Measurements from ENCODE around the gene NET1.

NET1 gene

GRCh38 chr10:5447056-5447455, 34.7 kb downstream of the NET1 start:
- H3K27me3 ChIP-seq (ENCODE audit: control insufficient read depth, insufficient read depth, low read length) = no peaks in the 10 kb centered on the region
- peak overlapping the region; percentile 61 for H3K9ac ChIP-seq (ENCODE audit: low read length)
- peak overlapping the region; percentile 64 for H3K4me3 ChIP-seq (ENCODE audit: low read length)
- H3K4me1 ChIP-seq (ENCODE audit: control insufficient read depth, low read depth, low read length) = peaks cover 26% of the 10 kb centered on the region
- no peak overlapping the region for H3K27ac ChIP-seq (ENCODE audit: low read length)
- H3K36me3 ChIP-seq (ENCODE audit: control insufficient read depth, low read depth, low read length) = peaks cover 5% of the 10 kb centered on the region
- H3K9me3 ChIP-seq (ENCODE audit: control insufficient read depth, low read depth, low read length) = no peaks in the 10 kb centered on the region

DNA sequence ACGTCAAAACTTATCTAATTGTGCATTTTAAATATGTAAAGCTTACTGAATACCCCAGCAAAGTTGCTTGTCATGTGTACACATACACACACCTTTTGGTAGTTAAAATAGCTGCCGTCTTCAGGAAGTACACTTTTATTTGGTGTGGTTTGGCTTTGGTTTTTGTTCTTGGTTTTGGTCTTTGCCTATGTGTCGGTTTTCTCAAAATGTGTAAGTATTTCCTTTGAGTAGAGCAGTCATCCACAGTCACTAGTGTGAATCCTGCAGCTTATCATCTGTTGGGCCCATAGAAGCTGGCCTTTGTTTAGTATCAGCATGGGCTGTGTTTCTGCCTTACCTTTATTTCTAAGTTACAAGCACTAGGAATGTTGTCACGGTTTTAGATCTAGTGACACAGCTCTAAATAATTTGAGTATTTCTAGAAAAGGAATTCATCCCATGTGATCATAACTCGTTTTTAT, 35.3 kb downstream of the NET1 start:
- peaks cover 26% of the 10 kb centered on the region for H3K4me1 ChIP-seq (ENCODE audit: control insufficient read depth, low read depth, low read length)
- peak overlapping the region; percentile 64 for H3K4me3 ChIP-seq (ENCODE audit: low read length)
- peak overlapping the region; percentile 61 for H3K9ac ChIP-seq (ENCODE audit: low read length)
- no peak overlapping the region for H3K27ac ChIP-seq (ENCODE audit: low read length)
- no peaks in the 10 kb centered on the region for H3K27me3 ChIP-seq (ENCODE audit: control insufficient read depth, insufficient read depth, low read length)
- no peaks in the 10 kb centered on the region for H3K9me3 ChIP-seq (ENCODE audit: control insufficient read depth, low read depth, low read length)
- peaks cover 11% of the 10 kb centered on the region for H3K36me3 ChIP-seq (ENCODE audit: control insufficient read depth, low read depth, low read length)

- no peak overlapping the region for H3K27ac ChIP-seq (ENCODE audit: low read length)
- H3K36me3 ChIP-seq (ENCODE audit: control insufficient read depth, low read depth, low read length) = peaks cover 19% of the 10 kb centered on the region
- peak overlapping the region; percentile 61 for H3K9ac ChIP-seq (ENCODE audit: low read length)
- H3K27me3 ChIP-seq (ENCODE audit: control insufficient read depth, insufficient read depth, low read length) = no peaks in the 10 kb centered on the region
- H3K9me3 ChIP-seq (ENCODE audit: control insufficient read depth, low read depth, low read length) = no peaks in the 10 kb centered on the region
- peak overlapping the region; percentile 64 for H3K4me3 ChIP-seq (ENCODE audit: low read length)
- H3K4me1 ChIP-seq (ENCODE audit: control insufficient read depth, low read depth, low read length) = peaks cover 26% of the 10 kb centered on the region
Observed at GRCh38 chr10:5448333-5449001, 36.1 kb downstream of the NET1 start.

GRCh38 chr10:5449227-5449626, 36.9 kb downstream of the NET1 start:
- H3K36me3 ChIP-seq (ENCODE audit: control insufficient read depth, low read depth, low read length) = peaks cover 27% of the 10 kb centered on the region
- no peak overlapping the region for H3K9ac ChIP-seq (ENCODE audit: low read length)
- H3K4me1 ChIP-seq (ENCODE audit: control insufficient read depth, low read depth, low read length) = peaks cover 26% of the 10 kb centered on the region
- no peaks in the 10 kb centered on the region for H3K27me3 ChIP-seq (ENCODE audit: control insufficient read depth, insufficient read depth, low read length)
- H3K27ac ChIP-seq (ENCODE audit: low read length) = no peak overlapping the region
- peak overlapping the region; percentile 64 for H3K4me3 ChIP-seq (ENCODE audit: low read length)
- no peaks in the 10 kb centered on the region for H3K9me3 ChIP-seq (ENCODE audit: control insufficient read depth, low read depth, low read length)

DNA sequence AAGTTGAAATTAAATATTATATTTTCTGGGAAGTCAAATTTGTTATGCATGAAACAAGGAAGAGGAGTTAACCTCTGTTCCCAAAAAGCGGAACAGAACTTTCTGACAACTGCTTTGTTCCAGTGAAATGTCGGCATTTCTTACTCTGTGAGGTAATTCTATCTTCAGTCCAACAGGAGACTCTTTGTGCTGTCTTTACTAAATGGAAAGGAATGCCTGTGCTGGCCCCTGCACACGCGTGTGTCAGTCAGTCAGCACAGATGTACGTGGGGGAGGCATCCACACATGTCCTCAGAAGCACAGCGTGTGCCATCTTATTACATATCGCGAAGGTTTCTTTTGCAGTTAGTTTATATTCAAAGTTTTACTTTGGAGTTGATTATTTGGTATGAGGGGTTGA, 37.5 kb downstream of the NET1 start:
- H3K4me1 ChIP-seq (ENCODE audit: control insufficient read depth, low read depth, low read length) = peaks cover 26% of the 10 kb centered on the region
- no peaks in the 10 kb centered on the region for H3K27me3 ChIP-seq (ENCODE audit: control insufficient read depth, insufficient read depth, low read length)
- no peaks in the 10 kb centered on the region for H3K9me3 ChIP-seq (ENCODE audit: control insufficient read depth, low read depth, low read length)
- H3K9ac ChIP-seq (ENCODE audit: low read length) = no peak overlapping the region
- no peak overlapping the region for H3K4me3 ChIP-seq (ENCODE audit: low read length)
- H3K27ac ChIP-seq (ENCODE audit: low read length) = no peak overlapping the region
- peaks cover 32% of the 10 kb centered on the region for H3K36me3 ChIP-seq (ENCODE audit: control insufficient read depth, low read depth, low read length)

GRCh38 chr10:5450605-5451384, 38.4 kb downstream of the NET1 start:
- no peaks in the 10 kb centered on the region for H3K9me3 ChIP-seq (ENCODE audit: control insufficient read depth, low read depth, low read length)
- H3K4me1 ChIP-seq (ENCODE audit: control insufficient read depth, low read depth, low read length) = peaks cover 26% of the 10 kb centered on the region
- no peak overlapping the region for H3K27ac ChIP-seq (ENCODE audit: low read length)
- H3K27me3 ChIP-seq (ENCODE audit: control insufficient read depth, insufficient read depth, low read length) = no peaks in the 10 kb centered on the region
- H3K9ac ChIP-seq (ENCODE audit: low read length) = no peak overlapping the region
- H3K4me3 ChIP-seq (ENCODE audit: low read length) = no peak overlapping the region
- H3K36me3 ChIP-seq (ENCODE audit: control insufficient read depth, low read depth, low read length) = peaks cover 42% of the 10 kb centered on the region

GRCh38 chr10:5453749-5454489, 41.6 kb downstream of the NET1 start:
- no peak overlapping the region for H3K4me3 ChIP-seq (ENCODE audit: low read length)

DNA sequence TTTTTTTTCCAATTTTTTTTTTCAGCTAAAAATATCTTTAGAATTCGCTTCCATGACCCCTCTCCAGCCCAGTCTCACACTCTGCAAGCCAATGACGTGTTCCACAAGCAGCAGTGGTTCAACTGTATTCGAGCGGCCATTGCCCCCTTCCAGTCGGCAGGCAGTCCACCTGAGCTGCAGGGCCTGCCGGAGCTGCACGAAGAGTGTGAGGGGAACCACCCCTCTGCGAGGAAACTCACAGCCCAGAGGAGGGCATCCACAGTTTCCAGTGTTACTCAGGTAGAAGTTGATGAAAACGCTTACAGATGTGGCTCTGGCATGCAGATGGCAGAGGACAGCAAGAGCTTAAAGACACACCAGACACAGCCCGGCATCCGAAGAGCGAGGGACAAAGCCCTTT, 44.2 kb downstream of the NET1 start:
- H3K9ac ChIP-seq (ENCODE audit: low read length) = no peak overlapping the region
- no peaks in the 10 kb centered on the region for H3K4me1 ChIP-seq (ENCODE audit: control insufficient read depth, low read depth, low read length)
- no peak overlapping the region for H3K27ac ChIP-seq (ENCODE audit: low read length)
- peaks cover 85% of the 10 kb centered on the region for H3K36me3 ChIP-seq (ENCODE audit: control insufficient read depth, low read depth, low read length)
- no peaks in the 10 kb centered on the region for H3K9me3 ChIP-seq (ENCODE audit: control insufficient read depth, low read depth, low read length)
- H3K4me3 ChIP-seq (ENCODE audit: low read length) = no peak overlapping the region
- no peaks in the 10 kb centered on the region for H3K27me3 ChIP-seq (ENCODE audit: control insufficient read depth, insufficient read depth, low read length)

More at GRCh38 chr10:5453749-5454489, 41.6 kb downstream of the NET1 start:
- Histone ChIP-seq H3K27me3 (ENCODE audit: control insufficient read depth, insufficient read depth, low read length) (no peaks in the 10 kb centered on the region), H3K27ac (ENCODE audit: low read length) (no peak overlapping the region), H3K9me3 (ENCODE audit: control insufficient read depth, low read depth, low read length) (no peaks in the 10 kb centered on the region), H3K36me3 (ENCODE audit: control insufficient read depth, low read depth, low read length) (peaks cover 72% of the 10 kb centered on the region), H3K9ac (ENCODE audit: low read length) (no peak overlapping the region), H3K4me1 (ENCODE audit: control insufficient read depth, low read depth, low read length) (peaks cover 6% of the 10 kb centered on the region)

- H3K36me3 ChIP-seq (ENCODE audit: control insufficient read depth, low read depth, low read length) = peaks cover 74% of the 10 kb centered on the region
- H3K9me3 ChIP-seq (ENCODE audit: control insufficient read depth, low read depth, low read length) = no peaks in the 10 kb centered on the region
- H3K27ac ChIP-seq (ENCODE audit: low read length) = no peak overlapping the region
- H3K27me3 ChIP-seq (ENCODE audit: control insufficient read depth, insufficient read depth, low read length) = no peaks in the 10 kb centered on the region
- H3K4me1 ChIP-seq (ENCODE audit: control insufficient read depth, low read depth, low read length) = no peaks in the 10 kb centered on the region
- H3K4me3 ChIP-seq (ENCODE audit: low read length) = no peak overlapping the region
- no peak overlapping the region for H3K9ac ChIP-seq (ENCODE audit: low read length)
Observed at GRCh38 chr10:5457741-5458140, 45.4 kb downstream of the NET1 start.

- Histone ChIP-seq H3K36me3 (ENCODE audit: control insufficient read depth, low read depth, low read length) (peaks cover 67% of the 10 kb centered on the region), H3K9me3 (ENCODE audit: control insufficient read depth, low read depth, low read length) (no peaks in the 10 kb centered on the region), H3K27ac (ENCODE audit: low read length) (no peak overlapping the region)
Observed at GRCh38 chr10:5458425-5458824, 46.1 kb downstream of the NET1 start.

GRCh38 chr10:5458949-5459747, 46.8 kb downstream of the NET1 start:
- no peak overlapping the region for H3K9ac ChIP-seq (ENCODE audit: low read length)
- no peaks in the 10 kb centered on the region for H3K4me1 ChIP-seq (ENCODE audit: control insufficient read depth, low read depth, low read length)
- no peaks in the 10 kb centered on the region for H3K27me3 ChIP-seq (ENCODE audit: control insufficient read depth, insufficient read depth, low read length)
- H3K36me3 ChIP-seq (ENCODE audit: control insufficient read depth, low read depth, low read length) = peaks cover 59% of the 10 kb centered on the region
- no peaks in the 10 kb centered on the region for H3K9me3 ChIP-seq (ENCODE audit: control insufficient read depth, low read depth, low read length)
- no peak overlapping the region for H3K27ac ChIP-seq (ENCODE audit: low read length)
- H3K4me3 ChIP-seq (ENCODE audit: low read length) = no peak overlapping the region

More at GRCh38 chr10:5458425-5458824, 46.1 kb downstream of the NET1 start:
- Histone ChIP-seq H3K4me1 (ENCODE audit: control insufficient read depth, low read depth, low read length) (no peaks in the 10 kb centered on the region), H3K27me3 (ENCODE audit: control insufficient read depth, insufficient read depth, low read length) (no peaks in the 10 kb centered on the region), H3K4me3 (ENCODE audit: low read length) (no peak overlapping the region), H3K9ac (ENCODE audit: low read length) (no peak overlapping the region)

Data from iPS-18a (cell line).